GM12865 (cell line): ENCODE results near the gene ZSCAN5C.

ENCODE experiments used
- DNase-seq: peaks from one replicate; pipeline ENCODE4 v3.0.0; 2010; ENCODE audit warnings: low read depth
- H3K4me3 ChIP-seq: 2 replicates; pipeline ENCODE4 v1.5.1; 2011; ENCODE audit warnings: mild to moderate bottlenecking, low read depth, low read length, control low read depth
- CTCF ChIP-seq: IDR thresholded peaks from 2 replicates; pipeline ENCODE4 v1.5.1; 2011; ENCODE audit warnings: low read length, control low read depth, low read depth, inconsistent platforms; ENCODE audit not compliant: insufficient read depth; ENCODE audit errors: missing control alignments

ZSCAN5C gene

GRCh38 chr19:56201973-56202372, at the start of gene ZSCAN5C:
TSS of gene ZSCAN5C (plus strand) at chr19:56202273. CDS start at chr19:56205914, 3,641 bp downstream.
- H3K4me3 ChIP-seq = no peak within 1 kb of the TSS
- no peak for TF ChIP-seq CTCF
- DNase-seq = no peak

- DNase-seq = no peak
- H3K4me3 ChIP-seq = no peak overlapping the region
- no peak for TF ChIP-seq CTCF
These were observed 49.4 kb upstream of the ZSCAN5C start for GRCh38 chr19:56152644-56153043.

GRCh38 chr19:56153507-56153906, 48.6 kb upstream of the ZSCAN5C start:
- no peak for DNase-seq
- no peak overlapping the region for H3K4me3 ChIP-seq
- TF ChIP-seq CTCF = no peak

- DNase-seq = no peak
- TF ChIP-seq CTCF = peak; percentile 22
- H3K4me3 ChIP-seq = no peak overlapping the region
These were observed 46.9 kb upstream of the ZSCAN5C start for GRCh38 chr19:56155124-56155687.

- no peak for TF ChIP-seq CTCF
- no peak overlapping the region for H3K4me3 ChIP-seq
- no peak for DNase-seq
These were observed 45.3 kb upstream of the ZSCAN5C start for GRCh38 chr19:56156768-56157167.

- no peak for DNase-seq
- H3K4me3 ChIP-seq = no peak overlapping the region
- no peak for TF ChIP-seq CTCF
These were observed 43.8 kb upstream of the ZSCAN5C start for GRCh38 chr19:56158170-56158757.
